Adipose tissue (tissue), 3 donors: ENCODE data around the gene USP25. TPM values are rescaled to one million over a fixed set of nuclear protein-coding genes. Genes with fewer than 3 reads are reported as not detected.

ENCODE experiments used
- H3K27ac ChIP-seq: one replicate; pipeline ENCODE4 v1.5.1; 2013; ENCODE audit warnings: low read depth, low read length
- WGBS, 3 donors: extraction: QIAGEN DNeasy Blood & Tissue Kit; methylation state at CpG; one replicate each; pipeline ENCODE4 v1.1.7; 2013; 5-methylcytosine and 5-hydroxymethylcytosine counted together
- polyA plus RNA-seq, 3 donors: library from polyadenylated mRNA; stranded (reverse); fragments of 200-250 nt; gene quantifications; one replicate each; pipeline ENCODE4 v1.2.3, GENCODE V29; 2013
- donor health status: healthy with polysubstance abuse.
- donor health status: Bipolar disorder and iron deficiency.
- donor health status: healthy.

USP25 gene
- polyA plus RNA-seq, 3 donors, result 7.8 to 18.6 (median 15.4) TPM

DNA sequence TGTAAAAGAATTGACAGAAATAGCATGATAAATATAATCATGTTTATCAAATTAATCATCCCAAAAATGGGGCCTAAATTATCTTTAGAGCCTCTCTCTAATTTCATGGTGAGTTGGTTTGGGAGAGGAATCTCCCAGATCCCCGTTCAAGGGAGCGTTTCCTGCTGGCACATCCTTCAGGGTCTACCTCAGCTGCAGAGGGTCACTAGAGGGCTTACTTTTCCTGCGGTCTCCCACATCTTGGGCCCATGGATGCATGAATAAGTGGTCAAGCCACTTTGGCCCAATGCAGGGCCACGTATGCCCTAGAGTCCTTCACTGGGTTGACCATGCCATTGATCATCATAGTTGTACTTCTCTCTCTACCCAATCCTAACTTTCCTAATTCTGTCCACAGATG lies 164.1 kb downstream of the USP25 start:
- no peak overlapping the region for H3K27ac ChIP-seq
- WGBS, 3 donors, result 76 to 88% (median 78%) methylated on average over 4 of the region's 4 CpGs

DNA sequence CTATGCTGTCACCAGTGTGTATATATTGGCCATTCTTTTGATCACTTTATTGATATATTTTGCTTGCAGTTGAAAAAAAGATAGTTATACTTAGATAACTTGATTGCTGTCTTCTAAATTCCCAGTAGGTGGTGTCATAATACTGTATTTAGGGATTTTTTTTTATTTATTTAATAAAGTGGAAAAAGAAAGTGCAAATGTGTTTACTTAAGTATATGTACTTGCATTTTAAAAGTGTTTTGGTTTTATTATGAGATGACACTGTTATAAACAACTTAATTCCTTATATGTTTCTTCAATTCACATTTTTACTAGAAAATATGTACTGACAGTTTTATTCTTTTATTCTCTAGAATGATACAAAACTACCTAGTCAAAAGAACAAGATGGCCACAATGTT lies 164.8 kb downstream of the USP25 start:
- no peak overlapping the region for H3K27ac ChIP-seq

DNA sequence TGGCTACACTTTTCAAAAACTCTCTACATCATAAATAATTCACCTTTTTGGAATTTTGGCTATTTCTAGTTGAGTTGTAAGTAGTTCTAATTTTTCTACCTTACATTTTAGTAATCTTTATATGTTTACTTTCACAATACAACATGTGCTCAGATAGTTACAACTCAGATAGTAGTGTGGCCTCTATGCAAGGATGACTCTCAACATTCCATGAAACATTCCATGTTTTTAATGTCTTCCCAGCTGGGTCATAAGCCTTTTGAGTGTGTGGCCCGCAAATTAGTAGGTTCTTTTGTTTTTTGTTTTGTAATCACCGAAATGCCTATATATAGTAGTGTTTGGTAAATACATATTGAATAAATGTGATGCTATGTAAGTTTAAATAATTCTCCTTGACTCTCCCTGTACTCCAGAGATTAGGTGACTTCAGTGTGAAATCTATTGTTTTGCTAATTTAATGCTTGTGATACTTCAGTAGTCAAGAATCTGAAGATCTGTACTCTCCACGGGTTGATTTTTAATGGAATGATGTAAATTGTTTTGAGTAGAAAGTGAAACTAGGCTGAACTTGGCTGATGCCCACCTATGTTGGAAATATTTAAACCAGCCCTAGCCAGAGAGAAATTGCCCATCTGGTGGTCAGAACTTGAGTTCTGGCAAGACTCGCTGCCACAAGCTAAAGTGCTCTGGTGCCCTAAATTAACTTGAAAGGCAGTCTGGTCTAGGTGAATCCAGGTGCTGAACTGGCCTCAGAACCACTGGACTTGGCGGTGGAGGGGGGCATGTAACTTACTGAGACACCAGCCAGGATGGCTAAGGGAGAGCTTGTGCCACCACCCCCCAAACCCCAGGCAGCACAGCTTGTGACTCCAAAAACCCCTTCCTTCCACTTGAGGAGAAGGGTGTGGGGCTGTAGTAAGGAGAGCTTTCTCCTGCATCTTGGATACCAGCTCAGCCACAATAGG lies 165.6 kb downstream of the USP25 start:
- H3K27ac ChIP-seq, result no peak overlapping the region
- 84 to 89% (median 85%) methylated on average over 5 of the region's 5 CpGs for WGBS, 3 donors

DNA sequence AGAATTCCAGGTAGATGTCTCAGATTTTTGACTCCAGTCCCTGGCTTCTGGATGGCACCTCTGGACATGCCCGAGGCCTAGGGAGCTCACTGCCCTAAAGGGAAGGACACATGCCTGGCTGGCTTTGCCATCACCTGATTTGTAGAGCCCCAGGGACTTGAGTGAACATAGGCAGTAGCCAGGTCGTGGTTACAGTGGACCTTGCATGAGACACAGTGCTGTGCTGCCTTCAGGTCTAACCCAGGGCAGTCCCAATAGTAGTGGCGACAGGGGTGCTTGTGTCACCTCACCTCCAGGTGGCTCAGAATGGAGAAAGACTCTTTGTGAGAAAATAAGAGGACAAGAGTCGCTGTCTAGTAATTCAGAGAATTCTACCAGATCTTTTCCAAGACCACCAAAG lies 166.7 kb downstream of the USP25 start:
- no peak overlapping the region for H3K27ac ChIP-seq
- 89 to 92% (median 91%) methylated on average over 4 of the region's 4 CpGs for WGBS, 3 donors

DNA sequence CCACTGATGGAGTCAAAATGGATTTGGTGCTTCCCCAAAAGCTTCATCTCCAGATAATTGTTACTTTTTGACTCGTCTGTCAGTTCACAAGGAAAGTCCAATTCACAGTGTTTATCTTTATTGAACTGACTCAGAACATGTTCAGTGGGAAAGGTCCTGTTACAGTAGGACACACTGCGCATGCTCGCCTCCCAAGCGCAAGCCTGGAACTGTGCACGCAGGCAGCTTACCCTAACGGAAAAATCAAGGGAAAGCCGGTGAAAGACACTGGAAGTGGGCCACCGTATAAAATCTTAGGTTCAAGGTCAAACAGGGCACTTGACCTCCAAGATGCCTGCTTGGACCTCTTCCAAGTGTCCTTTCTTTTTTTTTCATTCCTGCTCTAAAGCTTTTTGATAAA lies 174.6 kb downstream of the USP25 start:
- 81 to 83% (median 83%) methylated on average over 8 of the region's 8 CpGs for WGBS, 3 donors
- no peak overlapping the region for H3K27ac ChIP-seq

DNA sequence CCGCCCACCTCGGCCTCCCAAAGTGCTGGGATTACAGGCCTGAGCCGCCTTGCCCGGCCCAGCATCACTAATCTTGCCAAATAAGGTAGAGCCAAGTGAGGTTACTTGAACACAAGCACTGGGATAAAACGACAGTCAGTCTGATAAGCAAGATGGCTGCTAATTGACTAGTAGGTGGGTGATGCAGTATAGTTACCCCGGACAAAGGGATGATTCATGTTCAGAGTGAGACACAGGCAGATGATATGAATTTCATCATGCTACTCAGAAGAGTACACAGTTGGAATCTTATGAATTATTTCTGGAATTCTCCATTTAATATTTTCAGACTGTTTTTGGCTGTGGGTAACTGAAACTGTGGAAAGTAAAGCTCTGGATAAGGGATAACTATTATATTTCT lies 178.4 kb downstream of the USP25 start:
- H3K27ac ChIP-seq, result no peak overlapping the region
- 83 to 90% (median 89%) methylated on average over 6 of the region's 6 CpGs for WGBS, 3 donors

GRCh38 chr21:15928196-15928595 lies 198.4 kb downstream of the USP25 start:
- 57 to 76% (median 68%) methylated on average over 2 of the region's 2 CpGs for WGBS, 3 donors
- no peak overlapping the region for H3K27ac ChIP-seq

DNA sequence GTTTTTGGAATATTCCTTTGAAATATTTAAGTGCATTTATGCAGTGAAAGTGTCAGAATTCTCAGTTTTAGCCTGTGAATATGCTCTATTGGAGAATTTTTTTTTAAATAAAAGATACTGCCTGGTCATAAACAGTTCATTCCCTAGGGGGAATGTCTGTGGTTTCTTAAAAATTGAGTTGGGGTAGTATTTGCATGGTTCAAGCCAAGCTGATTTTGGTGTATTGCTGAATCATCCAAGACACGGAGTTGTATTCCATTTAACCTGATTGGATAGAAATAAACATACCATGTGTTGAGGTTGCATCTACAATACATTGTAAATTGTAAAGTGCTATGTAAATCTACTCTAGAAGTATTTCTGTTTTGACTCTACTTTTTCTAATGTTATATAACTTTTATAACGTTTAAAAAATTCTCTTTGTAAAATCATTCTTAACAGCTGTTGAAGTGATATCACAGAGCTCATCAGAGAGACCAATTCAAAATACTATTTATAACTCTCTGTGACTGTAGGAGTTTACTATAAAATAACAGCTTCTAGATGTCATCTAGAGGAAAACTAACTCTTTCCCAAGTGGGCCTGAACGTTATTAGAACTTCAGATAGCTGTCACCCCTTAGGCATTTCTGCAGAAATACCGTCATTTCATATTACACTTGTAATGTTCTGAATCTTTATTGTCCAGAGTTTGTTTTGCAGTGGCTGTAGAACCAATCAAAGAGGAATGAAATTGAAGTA lies 199.1 kb downstream of the USP25 start:
- H3K27ac ChIP-seq, result no peak overlapping the region
- WGBS, 3 donors, result 49 to 57% (median 57%) methylated on average over 4 of the region's 4 CpGs

GRCh38 chr21:15929536-15929935 lies 199.8 kb downstream of the USP25 start:
- 80 to 97% (median 93%) methylated on average over 1 of the region's 1 CpG for WGBS, 3 donors
- no peak overlapping the region for H3K27ac ChIP-seq
